CD4-positive, alpha-beta T cell treated with Interleukin-15 for 4 hours (primary cell): Measurements from ENCODE around the gene SPAG16.
A peak's percentile ranks its signal among the peaks of the same experiment; 100 is the strongest.
"Not testable (repeated sequence)": the region's sequence is repeated elsewhere in the genome, so short reads cannot be mapped to it uniquely, and the experiment has no call there.

ENCODE experiments used
- DNase-seq: peaks from one replicate; pipeline ENCODE4 v3.0.0-alpha.2; 2020; ENCODE audit warnings: low spot score

SPAG16 gene

DNA sequence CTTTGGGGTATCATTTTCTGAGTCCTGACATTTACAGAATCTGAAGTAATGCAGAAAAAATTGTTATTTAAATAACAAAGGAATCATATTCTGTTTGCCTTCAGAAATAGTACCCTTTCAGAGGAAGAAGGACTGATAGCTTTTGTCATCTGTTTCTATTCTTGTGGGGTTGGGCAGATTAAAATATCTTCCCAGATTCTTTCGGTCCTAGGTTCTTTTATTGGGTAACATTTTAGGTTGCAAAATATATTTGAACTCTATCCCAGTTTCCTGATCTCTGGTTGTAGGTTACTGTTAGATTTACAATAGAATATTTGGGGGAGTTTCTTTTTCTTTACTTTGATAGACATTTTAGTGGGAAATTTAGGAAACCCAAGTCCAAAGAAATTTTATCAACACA is 550.5 kb downstream of the SPAG16 start:
- DNase-seq: no peak

GRCh38 chr2:213846856-213847255 is 562.6 kb downstream of the SPAG16 start:
- DNase-seq: no peak

GRCh38 chr2:213847316-213847715 is 563.1 kb downstream of the SPAG16 start:
- no peak for DNase-seq

DNA sequence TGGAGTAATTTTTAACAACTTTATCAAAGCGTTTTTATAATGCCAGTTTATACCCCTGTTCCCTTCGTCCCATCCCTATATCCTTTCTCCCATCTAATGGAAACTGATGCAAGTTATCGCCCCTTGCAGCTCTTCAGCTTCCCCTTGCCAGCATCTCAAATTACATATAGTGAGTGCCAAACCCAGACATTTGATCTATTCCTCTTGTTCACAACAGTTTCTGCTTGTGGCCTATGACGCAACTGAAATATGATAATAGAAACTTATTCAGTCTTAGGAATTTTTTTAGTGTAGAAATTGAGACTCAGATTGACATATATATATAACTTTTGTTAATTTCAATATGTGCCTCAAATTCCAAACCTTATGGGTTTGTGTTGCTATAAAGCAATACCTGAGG is 564.4 kb downstream of the SPAG16 start:
- no peak for DNase-seq

DNA sequence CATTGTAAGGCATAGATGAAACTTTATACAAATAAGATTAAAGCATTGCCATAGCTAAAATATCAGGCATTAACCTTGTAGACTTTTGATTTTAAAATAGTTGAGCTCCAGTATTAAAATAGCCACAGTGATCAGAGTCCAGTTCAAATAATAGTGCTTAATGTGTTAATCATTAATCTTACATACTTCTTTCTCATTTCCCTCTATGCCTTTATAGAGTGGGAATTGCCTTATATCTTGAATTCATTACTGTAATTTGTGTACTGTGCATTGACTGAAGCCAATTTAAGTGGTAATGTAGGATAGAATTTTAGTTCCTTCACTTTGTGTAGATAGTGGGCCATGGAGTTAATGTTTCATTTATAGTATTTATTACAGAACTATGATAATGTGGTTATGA is 577.4 kb downstream of the SPAG16 start:
- no peak for DNase-seq

GRCh38 chr2:213862407-213863076 is 578.3 kb downstream of the SPAG16 start:
- no peak for DNase-seq

- no peak for DNase-seq
Observed at GRCh38 chr2:213863541-213863940, 579.3 kb downstream of the SPAG16 start.

GRCh38 chr2:213868526-213868925 is 584.3 kb downstream of the SPAG16 start:
- no peak for DNase-seq

DNA sequence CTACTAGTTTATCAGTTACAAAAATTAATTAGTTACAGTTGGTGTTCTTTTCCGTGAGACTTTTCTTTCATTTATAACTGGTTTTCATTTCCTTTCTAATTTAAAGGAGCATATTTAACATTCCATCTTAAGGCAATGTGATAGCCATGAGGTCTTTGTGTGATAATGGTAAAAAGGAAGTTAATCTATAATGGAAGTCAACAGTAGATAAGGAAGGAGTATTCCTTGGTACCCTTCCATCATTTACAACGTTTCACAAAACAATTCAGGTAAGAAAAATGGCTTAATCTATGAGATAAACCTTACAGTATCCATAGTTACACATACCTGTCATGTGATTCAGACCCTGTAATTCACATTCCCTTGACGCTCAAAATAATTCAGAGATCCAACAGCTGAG is 601.2 kb downstream of the SPAG16 start:
- DNase-seq: no peak

GRCh38 chr2:213914510-213914909 is 630.2 kb downstream of the SPAG16 start:
- no peak for DNase-seq

DNA sequence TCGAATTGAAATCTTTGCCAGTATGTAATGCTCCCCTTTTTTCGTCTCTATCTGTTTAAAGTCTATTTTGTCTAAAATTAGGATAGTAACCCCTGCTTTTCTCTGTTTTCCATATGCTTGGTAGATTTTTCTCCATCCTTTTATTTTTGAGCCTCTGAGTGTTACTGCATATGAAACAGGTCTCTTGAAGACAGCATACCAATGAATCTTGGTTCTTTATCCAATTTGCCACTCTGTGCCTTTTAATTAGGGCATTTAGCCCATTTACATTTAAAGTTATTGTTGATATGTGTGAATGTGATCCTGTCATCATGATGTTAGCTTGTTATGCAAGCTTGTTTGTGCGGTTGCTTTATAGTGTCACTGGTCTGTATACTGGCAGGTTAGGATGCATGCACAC is 635.8 kb downstream of the SPAG16 start:
- DNase-seq: no peak

DNA sequence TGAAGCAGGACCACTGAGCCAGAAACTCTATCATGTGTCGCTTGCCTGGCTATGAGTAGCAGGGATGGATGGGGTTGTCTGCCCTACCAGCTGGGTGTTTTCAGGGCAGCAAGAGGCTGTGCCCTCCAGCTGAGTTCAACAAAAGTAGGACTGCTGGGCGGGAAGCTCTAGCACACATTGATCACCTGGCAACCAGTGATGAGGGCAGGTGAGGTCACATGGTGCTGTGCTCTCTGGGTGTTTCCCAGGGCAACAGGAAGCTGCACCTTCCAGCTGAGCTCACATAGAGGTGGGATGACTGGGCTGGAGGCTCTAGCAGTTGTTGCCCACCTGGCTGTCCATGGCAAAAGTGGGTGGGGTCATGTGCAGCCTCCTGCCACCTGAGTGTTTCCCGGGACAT is 639.3 kb downstream of the SPAG16 start:
- DNase-seq: no peak

- peak; percentile 20 for DNase-seq
Observed at GRCh38 chr2:213934560-213934959, 650.3 kb downstream of the SPAG16 start.

DNA sequence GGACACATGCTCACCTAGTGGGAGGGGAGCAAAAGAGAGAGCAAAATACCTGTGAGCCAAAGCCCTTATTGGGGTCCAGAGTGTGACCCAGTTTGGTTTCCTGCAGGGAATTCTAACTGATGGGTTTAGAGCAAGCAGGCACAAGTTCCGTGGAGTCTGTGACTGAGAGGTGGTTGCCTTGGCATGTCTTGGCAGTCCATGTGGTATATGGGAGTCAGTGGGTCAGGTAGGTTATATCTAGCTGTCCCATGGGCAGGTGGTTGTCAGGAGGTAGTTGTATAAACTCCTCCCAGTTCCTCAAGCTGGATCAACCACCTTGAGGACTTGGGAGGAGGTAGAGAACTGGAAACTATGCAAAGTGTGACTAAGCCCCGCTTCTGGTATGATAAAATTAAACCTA is 673.8 kb downstream of the SPAG16 start:
- no peak for DNase-seq

DNA sequence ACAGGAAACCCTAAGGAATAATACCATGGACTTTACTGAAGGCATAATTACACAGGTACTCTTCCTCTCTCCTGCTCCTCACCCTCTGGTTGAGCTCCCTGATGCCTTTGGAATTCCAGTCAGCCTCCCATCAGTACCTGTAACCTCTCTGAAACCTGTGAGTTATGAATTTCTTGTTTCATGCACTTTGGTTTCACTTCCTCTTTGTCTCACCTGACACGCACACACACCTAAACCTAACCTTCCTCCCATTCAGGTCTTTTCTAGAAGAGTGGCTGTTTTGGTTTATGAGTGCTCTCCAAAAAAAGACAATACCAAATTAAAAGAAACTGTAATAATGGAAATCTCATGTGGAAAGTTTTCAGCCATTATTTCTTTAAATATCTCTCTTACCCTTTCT is 675.3 kb downstream of the SPAG16 start:
- DNase-seq: no peak

DNA sequence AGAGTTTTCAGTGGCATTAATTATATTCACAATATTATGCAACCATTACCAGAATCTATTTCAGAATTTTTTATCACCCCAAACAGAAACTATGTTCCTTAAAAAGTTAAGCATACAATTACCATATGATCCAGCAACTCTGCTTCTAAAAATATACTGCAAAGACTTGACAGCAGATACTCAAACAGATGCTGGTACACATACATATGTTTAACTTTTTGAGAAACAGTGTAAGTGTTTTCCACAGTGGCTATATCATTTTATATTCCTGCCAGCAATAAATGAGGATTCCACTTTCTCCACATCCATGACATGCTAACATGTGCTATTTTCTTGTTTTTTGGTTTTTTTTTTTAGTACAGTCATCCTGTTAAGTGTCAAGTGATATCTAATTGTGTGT is 687.3 kb downstream of the SPAG16 start:
- no peak for DNase-seq

- no peak for DNase-seq
Observed at GRCh38 chr2:213980883-213981282, 696.6 kb downstream of the SPAG16 start.

- no peak for DNase-seq
Observed at GRCh38 chr2:213989207-213989606, 704.9 kb downstream of the SPAG16 start.

- no peak for DNase-seq
Observed at GRCh38 chr2:213991453-213992108, 707.3 kb downstream of the SPAG16 start.

GRCh38 chr2:213995400-213996105 is 711.3 kb downstream of the SPAG16 start:
- DNase-seq: no peak

DNA sequence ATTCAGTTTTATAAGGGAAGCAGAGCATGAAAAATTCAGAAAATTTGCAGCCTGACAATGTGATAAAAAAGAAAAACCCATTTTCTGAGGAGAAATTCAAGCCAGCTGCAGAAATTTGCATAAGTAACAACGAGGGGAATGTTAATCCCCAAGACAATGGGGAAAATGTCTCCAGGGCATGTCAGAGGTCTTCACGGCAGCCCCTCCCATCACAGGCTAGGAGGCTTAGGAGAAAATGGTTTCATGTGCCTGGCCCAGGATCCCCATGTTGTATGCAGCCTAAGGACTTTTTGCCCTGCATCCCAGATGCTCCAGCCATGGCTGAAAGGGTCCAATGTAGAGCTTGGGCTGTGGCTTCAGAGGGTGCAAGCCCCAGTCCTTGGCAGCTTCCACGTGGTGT is 714.7 kb downstream of the SPAG16 start:
- DNase-seq: not testable (repeated sequence)

DNA sequence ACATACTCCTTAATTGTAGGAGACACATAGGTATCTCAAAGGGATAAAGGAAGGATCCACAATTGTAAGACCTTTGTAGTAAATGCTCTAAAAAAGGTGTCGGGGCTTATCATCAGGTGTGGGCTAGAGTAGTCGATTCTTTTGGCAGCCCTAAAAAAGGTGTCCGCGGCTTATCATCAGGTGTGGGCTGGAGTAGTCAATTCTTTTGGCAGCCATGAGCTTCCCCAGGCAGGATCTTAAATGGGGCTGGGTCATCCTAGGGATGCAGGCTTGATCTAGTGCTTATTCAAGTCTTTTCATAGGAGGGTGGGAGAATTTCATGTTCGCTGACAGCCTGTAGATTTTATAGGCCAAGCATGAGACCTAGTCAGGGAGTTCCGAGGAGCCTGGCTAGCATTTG is 720.2 kb downstream of the SPAG16 start:
- no peak for DNase-seq

GRCh38 chr2:214005337-214005736 is 721.1 kb downstream of the SPAG16 start:
- DNase-seq: no peak
